ENCODE data around the gene PACSIN1. TPM values are rescaled to one million over a fixed set of nuclear protein-coding genes. Genes with fewer than 3 reads are reported as not detected.

Gene PACSIN1
- total RNA-seq, 4 donors from 2014 or later: not detected

- intact Hi-C loops (cut with DNase I): no loop called here
- Histone ChIP-seq H3K4me3 (no peak overlapping the region), H3K9me3 (peaks cover 0 to under 1% (median 0%) of the 10 kb centered on the region in 3 donors), H3K27ac (no peak overlapping the region), H3K27me3 (peaks cover 0 to 6% (median 0%) of the 10 kb centered on the region in 4 donors), H3K4me1 (peaks cover 0 to 10% (median 4%) of the 10 kb centered on the region in 3 donors), H3K36me3 (no peaks in the 10 kb centered on the region)
- TF ChIP-seq POLR2A (IDR thresholded peaks at IDR 0.05) (no peak), CTCF (IDR thresholded peaks at IDR 0.05) (no peak)
- WGBS, 2 donors: 65 to 84% methylated on average over 3 of the region's 3 CpGs
- no peak for DNase-seq
Observed at GRCh38 chr6:34494973-34495372, 29.1 kb downstream of the PACSIN1 start.

- Histone ChIP-seq H3K27me3 (peaks cover 0 to 6% (median 0%) of the 10 kb centered on the region in 4 donors), H3K9me3 (peaks cover 0 to 8% (median 5%) of the 10 kb centered on the region in 3 donors), H3K4me1 (peaks cover 0 to 4% (median 1%) of the 10 kb centered on the region in 3 donors), H3K27ac (no peak overlapping the region), H3K36me3 (no peaks in the 10 kb centered on the region), H3K4me3 (no peak overlapping the region)
- TF ChIP-seq CTCF (IDR thresholded peaks at IDR 0.05): no peak
- TF ChIP-seq POLR2A (IDR thresholded peaks at IDR 0.05): no peak
- intact Hi-C loops (cut with DNase I): no loop called here
- 50% methylated on average over 2 of the region's 9 CpGs; no CpG with 5 or more reads in 1 of the 2 donors for WGBS, 2 donors
- DNase-seq: no peak
Observed at GRCh38 chr6:34496103-34496685, 30.3 kb downstream of the PACSIN1 start.

GRCh38 chr6:34497411-34497810 is 31.5 kb downstream of the PACSIN1 start:
- no peak for TF ChIP-seq CTCF (IDR thresholded peaks at IDR 0.05)
- TF ChIP-seq POLR2A (IDR thresholded peaks at IDR 0.05): no peak
- Histone ChIP-seq H3K27me3 (peaks cover 0 to 6% (median 0%) of the 10 kb centered on the region in 4 donors), H3K36me3 (no peaks in the 10 kb centered on the region), H3K9me3 (peaks cover 0 to 8% (median 5%) of the 10 kb centered on the region in 3 donors), H3K4me1 (no peaks in the 10 kb centered on the region), H3K27ac (no peak overlapping the region), H3K4me3 (no peak overlapping the region)
- WGBS, 2 donors: 64 to 75% methylated on average over 10 of the region's 10 CpGs
- intact Hi-C loops (cut with DNase I): no loop called here
- no peak for DNase-seq

- no peaks in the 10 kb centered on the region for H3K27me3 ChIP-seq
- intact Hi-C loops (cut with DNase I): no loop called here
- no peak for DNase-seq
- H3K4me1 ChIP-seq: no peaks in the 10 kb centered on the region
- TF ChIP-seq POLR2A (IDR thresholded peaks at IDR 0.05) (no peak), CTCF (IDR thresholded peaks at IDR 0.05) (no peak)
- no peaks in the 10 kb centered on the region for H3K36me3 ChIP-seq
- no peak overlapping the region for H3K27ac ChIP-seq
- WGBS, 2 donors: 73 to 85% methylated on average over 3 to 5 of the region's 5 CpGs
- peaks cover 0 to 9% (median 0%) of the 10 kb centered on the region in 3 donors for H3K9me3 ChIP-seq
- no peak overlapping the region for H3K4me3 ChIP-seq
Observed at GRCh38 chr6:34506718-34507117, 40.8 kb downstream of the PACSIN1 start.

- 87 to 89% methylated on average over 3 of the region's 3 CpGs for WGBS, 2 donors
- no peak for DNase-seq
- no peak overlapping the region for H3K4me3 ChIP-seq
- peaks cover 0 to 9% (median 0%) of the 10 kb centered on the region in 3 donors for H3K9me3 ChIP-seq
- H3K4me1 ChIP-seq: no peaks in the 10 kb centered on the region
- no peak overlapping the region for H3K27ac ChIP-seq
- intact Hi-C loops (cut with DNase I): no loop called here
- no peaks in the 10 kb centered on the region for H3K27me3 ChIP-seq
- TF ChIP-seq CTCF (IDR thresholded peaks at IDR 0.05) (no peak), POLR2A (IDR thresholded peaks at IDR 0.05) (no peak)
- H3K36me3 ChIP-seq: no peaks in the 10 kb centered on the region
Observed at GRCh38 chr6:34508425-34508824, 42.5 kb downstream of the PACSIN1 start.
